H1 (cell line): ENCODE data around the gene COL4A2. TPM values are rescaled to one million over a fixed set of nuclear protein-coding genes. Genes with fewer than 3 reads are reported as not detected.

Experiments used
- EP300 ChIP-seq, 2 experiments: IDR thresholded peaks; 1 replicate in 1 of 2; 2 replicates in 1 of 2; pipeline ENCODE4 v1.6.1; 2011 to 2012; ENCODE audit warnings: low read depth in 2 of 2, low read length in 2 of 2, mild to moderate bottlenecking in 2 of 2, borderline replicate concordance in 1 of 2, inconsistent platforms in 1 of 2, moderate library complexity in 1 of 2
- JUN ChIP-seq: IDR thresholded peaks from 2 replicates; pipeline ENCODE4 v1.6.1; 2011; ENCODE audit warnings: low read depth, mild to moderate bottlenecking, improper control_type of control experiment, low read length
- POLR2AphosphoS5 ChIP-seq: IDR thresholded peaks from 2 replicates; pipeline ENCODE4 v1.6.1; 2011; ENCODE audit warnings: low read depth, low read length
- SIX5 ChIP-seq: IDR thresholded peaks from 2 replicates; pipeline ENCODE4 v1.6.1; 2011; ENCODE audit warnings: mild to moderate bottlenecking, low read depth, low read length
- SP2 ChIP-seq: IDR thresholded peaks from 2 replicates; pipeline ENCODE4 v1.6.1; 2012; ENCODE audit warnings: mild to moderate bottlenecking, low read length, inconsistent platforms
- SP4 ChIP-seq: IDR thresholded peaks from 2 replicates; pipeline ENCODE4 v1.6.1; 2012; ENCODE audit warnings: low read length, inconsistent platforms
- TAF1 ChIP-seq: IDR thresholded peaks from 2 replicates; pipeline ENCODE4 v1.6.1; 2011; ENCODE audit warnings: mild to moderate bottlenecking, low read depth, low read length
- TEAD4 ChIP-seq: IDR thresholded peaks from 2 replicates; pipeline ENCODE4 v1.6.1; 2012; ENCODE audit warnings: low read depth, low read length, inconsistent platforms, mixed read lengths
- ZNF274 ChIP-seq: IDR thresholded peaks from 2 replicates; pipeline ENCODE4 v1.7.0; 2012; ENCODE audit warnings: low read length, borderline replicate concordance; ENCODE audit errors: extremely low read depth
- polyA plus RNA-seq, 7 experiments: library from polyadenylated mRNA; depleted of rRNA in 3 of 7; stranded (reverse) in 5 of 7; unstranded in 2 of 7; fragments of >200 nt in 5 of 7; fragments of 200-250 nt in 2 of 7; gene quantifications; 1 replicate in 5 of 7; 2 replicates in 1 of 7; 4 replicates in 1 of 7; pipeline versions ENCODE4 v1.2.1 to v1.2.3, GENCODE V29; 2011 to 2013; ENCODE audit warnings: missing spikeins in 2 of 7, mixed read lengths in 2 of 7
- total RNA-seq: library from RNA; stranded (reverse); fragmentation: NEBNext Ultra II Directional; extraction: Animal tissue kit (Norgen Biotek cat#: 25700); gene quantifications from 2 replicates; pipeline ENCODE4 v1.2.1, GENCODE V29; 2021

Gene COL4A2
- total and polyA plus RNA-seq, 2 of the 8 experiments (the other 6 are each of a cell fraction or from before 2014, with no cell fraction given) = 80.4 to 87.3 TPM

DNA sequence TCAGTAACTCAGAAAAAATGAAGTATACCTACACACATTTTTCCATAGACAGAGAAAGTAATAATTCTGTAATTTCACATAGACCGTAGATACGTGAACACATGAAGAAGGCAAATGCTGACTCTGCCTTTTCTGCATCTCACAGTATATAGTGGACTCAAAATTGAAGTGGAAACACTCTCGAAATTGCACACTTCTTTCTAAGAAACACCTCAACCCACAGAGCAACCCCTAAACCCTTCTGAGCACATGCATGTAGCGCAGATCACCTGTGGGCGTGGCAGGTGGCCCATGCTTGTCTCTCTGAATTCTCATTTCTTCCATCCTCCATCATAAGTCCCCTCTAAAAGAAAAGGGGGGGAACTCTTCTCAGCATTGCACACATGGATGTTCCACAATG, 34.9 kb upstream of the COL4A2 start (continued):
- TF ChIP-seq TEAD4 = no peak
- no peak for TF ChIP-seq EP300 (IDR thresholded peaks at IDR 0.05; ENCODE audit: borderline replicate concordance in 1 of 2, low read depth in 2 of 2, low read length in 2 of 2)
- no peak for TF ChIP-seq SIX5
- no peak for TF ChIP-seq SP4
- TF ChIP-seq POLR2AphosphoS5 = no peak
- TF ChIP-seq JUN = no peak
- TF ChIP-seq ZNF274 = no peak
- TF ChIP-seq TAF1 = no peak
- TF ChIP-seq SP2 = no peak
